Measurements from ENCODE around the gene ADCY6.
"Not testable (repeated sequence)": the region's sequence is repeated elsewhere in the genome, so short reads cannot be mapped to it uniquely, and the experiment has no call there.

The ADCY6 gene

GRCh38 chr12:48764521-48764920 lies 24.4 kb downstream of the ADCY6 start:
- no peak for DNase-seq (ENCODE audit: low read depth in 1 of 2, low spot score in 1 of 2)

DNA sequence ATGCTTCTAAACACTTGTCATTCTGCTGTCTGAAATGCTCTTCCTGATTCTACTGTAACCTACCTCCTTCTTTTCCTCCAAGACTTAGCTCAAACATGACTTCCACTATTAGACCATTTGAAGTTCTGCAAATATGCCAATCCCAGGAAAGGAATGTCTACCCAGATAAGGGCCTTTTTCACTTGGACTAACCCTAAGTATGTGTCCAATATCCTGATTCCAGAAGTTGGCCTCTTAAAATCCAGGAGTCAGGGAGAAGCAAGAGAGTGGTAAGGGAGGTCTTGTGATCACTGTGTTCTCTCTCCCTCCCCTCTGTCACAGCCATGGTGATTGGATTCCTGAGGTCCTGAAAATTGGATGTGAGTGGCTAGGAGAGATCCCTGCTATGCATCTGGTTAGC lies 30.2 kb downstream of the ADCY6 start:
- no peak for DNase-seq (ENCODE audit: low read depth in 1 of 2, low spot score in 1 of 2)

DNA sequence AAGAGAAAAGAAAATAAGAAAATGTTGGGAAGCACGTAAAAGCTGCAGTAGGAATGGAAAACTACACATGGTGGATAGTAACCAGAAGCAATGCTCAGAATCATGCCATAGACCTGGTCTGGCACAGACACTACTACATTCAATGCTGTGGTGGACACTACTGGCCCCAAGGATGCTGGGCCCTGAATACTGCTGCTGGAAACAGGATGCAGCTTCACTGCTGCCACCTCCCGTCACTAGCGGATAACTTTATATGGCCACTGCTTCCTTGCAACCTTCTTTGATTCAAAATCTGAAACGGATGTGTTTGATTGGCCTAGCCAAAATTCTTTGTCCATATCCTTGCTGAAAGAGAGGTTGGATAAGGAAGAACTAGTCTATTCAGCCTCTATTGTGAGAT lies 30.7 kb downstream of the ADCY6 start:
- DNase-seq (ENCODE audit: low read depth in 1 of 2, low spot score in 1 of 2) = no peak

DNA sequence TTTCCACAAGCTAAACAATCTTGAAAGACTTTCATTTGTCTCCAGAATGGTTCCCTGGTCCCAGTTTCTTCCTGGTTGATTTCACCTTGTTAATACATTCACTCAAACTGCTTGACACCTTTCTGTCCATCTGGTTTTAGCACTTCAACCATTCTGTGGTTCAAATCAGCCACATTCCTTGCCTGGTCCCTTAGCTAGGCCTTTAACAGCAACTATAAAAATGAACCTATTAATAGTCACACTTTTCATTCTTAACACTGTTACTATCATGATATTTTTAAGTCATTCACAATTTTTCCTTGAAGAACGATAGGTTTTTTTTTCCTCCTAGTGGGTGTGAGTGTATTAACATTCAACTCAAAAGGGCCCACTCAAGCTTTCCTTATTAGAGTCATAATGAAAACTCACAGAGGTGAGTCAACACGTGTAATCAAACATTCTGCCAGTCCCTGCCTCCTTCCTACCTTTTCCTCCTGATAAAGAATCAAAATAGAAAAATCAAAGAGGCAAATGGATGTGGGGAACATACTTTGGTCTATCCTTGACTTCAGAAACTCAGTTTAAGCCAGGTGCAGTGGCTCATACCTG lies 38.0 kb downstream of the ADCY6 start:
- DNase-seq (ENCODE audit: low read depth in 1 of 2, low spot score in 1 of 2) = no peak

GRCh38 chr12:48750215-48750614 lies 38.7 kb downstream of the ADCY6 start:
- DNase-seq (ENCODE audit: low read depth in 1 of 2, low spot score in 1 of 2) = no peak

DNA sequence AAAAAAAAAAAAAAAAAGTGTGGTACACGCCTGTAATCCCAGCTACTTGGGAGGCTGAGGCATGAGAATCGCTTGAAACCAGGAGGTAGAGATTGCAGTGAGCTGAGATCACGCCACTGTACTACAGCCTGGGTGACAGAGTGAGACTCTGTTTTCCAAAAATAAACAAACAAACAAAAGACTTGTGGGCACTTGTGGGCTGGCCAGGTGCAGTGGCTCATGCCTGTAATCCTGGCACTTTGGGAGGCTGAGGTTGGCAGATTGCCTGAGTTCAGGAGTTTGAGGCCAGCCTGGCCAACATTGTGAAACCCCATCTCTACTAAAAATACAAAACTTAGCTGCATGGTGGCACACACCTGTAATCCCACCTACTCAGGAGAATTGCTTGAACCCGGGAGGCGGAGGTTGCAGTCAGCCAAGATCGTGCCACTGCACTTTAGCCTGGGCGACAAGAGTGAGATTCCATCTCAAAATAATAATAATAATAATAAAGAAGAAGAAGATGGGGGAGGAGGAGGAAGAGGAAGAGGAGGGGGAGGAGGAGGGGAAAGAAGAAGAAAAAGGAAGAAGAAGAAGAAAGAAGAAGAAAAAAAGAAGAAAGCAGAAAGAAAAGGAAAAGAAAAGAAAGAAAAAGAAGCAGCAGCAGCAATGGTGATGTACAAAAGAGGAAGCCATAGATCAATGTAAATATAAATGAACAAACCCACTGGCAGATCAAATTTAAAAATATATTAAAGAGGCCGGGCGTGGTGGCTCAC lies 44.5 kb downstream of the ADCY6 start:
- no peak for DNase-seq (ENCODE audit: low read depth in 1 of 2, low spot score in 1 of 2)

DNA sequence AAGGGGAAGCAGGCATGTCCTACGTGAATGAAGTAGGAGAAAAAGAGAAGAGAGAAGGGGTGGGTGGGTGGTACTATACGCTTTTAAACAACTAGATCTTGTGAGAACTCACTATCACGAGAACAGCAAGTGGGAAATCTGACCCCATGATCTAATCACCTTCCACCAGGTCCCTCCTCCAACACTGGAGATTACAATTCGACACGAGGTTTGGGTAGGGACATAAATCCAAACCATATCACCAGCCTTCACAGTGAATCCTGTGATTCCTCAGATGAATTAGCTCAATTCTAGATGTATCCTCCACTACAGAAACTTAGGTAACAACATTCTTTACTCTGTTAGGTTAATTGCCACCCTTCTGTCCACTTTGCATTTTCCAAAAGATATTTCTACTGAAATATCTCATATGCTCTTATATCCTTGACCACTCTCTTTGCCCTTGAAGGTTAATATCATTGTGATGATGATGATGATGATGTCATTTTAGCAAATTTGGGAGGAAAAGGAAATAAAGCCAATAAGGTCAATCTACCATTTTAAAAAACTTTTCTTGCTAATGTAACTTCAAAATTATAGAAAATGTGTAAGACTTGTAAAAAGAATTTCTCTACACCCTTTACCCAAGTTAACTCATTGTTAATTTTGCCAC lies 49.1 kb downstream of the ADCY6 start:
- no peak for DNase-seq (ENCODE audit: low read depth in 1 of 2, low spot score in 1 of 2)

DNA sequence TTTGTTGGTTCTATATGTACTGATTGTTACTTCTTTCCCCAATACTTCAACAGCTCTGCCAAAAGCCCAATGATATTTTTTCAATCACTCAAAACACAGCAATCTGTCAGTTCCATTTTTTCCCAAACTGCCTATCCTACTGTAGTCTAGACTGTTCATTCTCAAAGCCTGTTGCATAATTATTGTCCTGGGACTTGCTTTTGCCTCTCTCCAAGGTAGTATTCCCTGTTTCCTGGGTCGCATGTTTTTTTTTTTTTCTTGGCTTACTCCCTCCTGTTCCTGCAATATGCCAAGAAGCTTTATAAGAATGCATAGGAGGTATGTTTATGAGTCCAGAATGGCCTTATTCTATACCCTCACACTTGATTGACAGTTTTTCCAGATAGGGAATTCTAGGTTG lies 52.4 kb downstream of the ADCY6 start:
- no peak for DNase-seq (ENCODE audit: low read depth in 1 of 2, low spot score in 1 of 2)

- no peak for DNase-seq (ENCODE audit: low read depth in 1 of 2, low spot score in 1 of 2)
These were observed 60.1 kb downstream of the ADCY6 start for GRCh38 chr12:48728807-48729206.

DNA sequence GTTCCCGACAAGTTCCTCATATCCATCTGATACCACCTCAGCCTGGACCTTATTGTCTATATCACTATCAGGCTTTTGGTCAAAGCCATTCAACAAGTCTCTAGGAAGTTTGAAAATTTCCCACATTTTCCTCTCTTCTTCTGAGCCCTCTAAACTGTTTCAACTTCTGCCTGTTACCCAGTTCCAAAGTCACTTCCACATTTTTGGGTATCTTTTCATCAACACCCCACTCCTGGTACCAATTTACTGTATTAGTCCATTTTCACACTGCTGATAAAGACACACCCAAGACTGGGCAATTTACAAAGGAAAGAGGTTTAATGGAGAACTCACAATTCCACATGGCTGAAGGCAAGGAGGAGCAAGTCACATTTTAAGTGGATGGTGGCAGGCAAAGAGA lies 68.2 kb downstream of the ADCY6 start:
- not testable (repeated sequence) for DNase-seq (ENCODE audit: low read depth in 1 of 2, low spot score in 1 of 2)

GRCh38 chr12:48720171-48720570 lies 68.7 kb downstream of the ADCY6 start:
- DNase-seq (ENCODE audit: low read depth in 1 of 2, low spot score in 1 of 2) = not testable (repeated sequence)

- not testable (repeated sequence) for DNase-seq (ENCODE audit: low read depth in 1 of 2, low spot score in 1 of 2)
These were observed 69.9 kb downstream of the ADCY6 start for GRCh38 chr12:48719002-48719401.

DNA sequence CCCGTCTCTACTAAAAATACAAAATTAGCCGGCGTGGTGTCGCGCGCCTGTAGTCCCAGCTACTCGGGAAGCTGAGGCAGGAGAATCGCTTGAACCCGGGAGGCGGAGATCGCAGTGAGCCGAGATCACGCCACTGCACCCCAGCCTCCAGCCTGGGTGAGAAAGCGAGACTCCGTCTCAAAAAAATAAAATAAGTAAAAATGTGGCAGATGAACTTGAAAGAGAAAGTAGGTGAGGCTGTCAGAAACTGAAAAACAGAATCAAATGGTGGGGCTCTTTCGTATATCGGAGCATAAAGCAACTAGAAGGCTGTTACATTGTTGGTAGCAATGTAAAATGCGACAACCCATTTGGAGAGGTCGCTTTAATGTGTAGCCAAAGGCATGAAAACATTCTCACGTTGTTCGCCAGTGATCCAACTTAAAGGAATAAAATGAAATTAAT lies 71.6 kb downstream of the ADCY6 start:
- no peak for DNase-seq (ENCODE audit: low read depth in 1 of 2, low spot score in 1 of 2)

DNA sequence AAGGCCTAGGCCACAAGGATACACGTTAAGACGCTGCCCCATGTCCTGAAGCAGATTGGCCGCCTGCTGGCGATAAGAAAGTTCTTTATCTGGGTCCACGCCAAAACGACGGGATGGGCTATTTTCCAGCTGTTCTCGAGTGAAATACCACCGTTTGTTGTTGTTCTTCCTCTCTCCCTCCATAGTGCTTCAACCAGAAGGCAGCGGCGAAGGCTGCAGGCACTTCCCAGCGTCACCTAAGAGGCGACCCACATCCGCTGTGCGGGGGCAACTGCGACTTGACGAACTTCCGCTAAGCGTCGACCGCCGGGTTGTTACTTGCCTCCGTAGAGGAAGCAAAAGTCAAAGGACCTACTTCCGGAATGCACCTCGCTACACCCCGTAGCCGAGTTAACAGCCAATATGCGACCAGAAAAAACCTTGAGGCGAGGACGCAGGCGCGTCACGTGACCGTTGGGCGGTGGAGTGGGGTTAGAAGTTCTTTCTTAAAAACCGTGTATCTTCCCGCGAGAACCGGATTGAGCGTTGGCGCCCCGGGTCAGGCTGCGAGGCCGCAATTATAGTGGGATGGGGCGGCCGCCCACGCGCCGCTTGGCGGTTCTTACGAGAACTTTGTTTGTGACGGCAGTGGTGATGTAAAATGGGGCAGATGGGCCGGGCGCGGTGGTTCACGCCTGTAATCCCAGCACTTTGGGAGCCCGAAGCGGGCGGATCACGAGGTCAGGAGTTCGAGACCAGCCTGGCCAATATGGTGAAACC lies 72.2 kb downstream of the ADCY6 start, which contains the start of gene CCNT1:
TSS of gene CCNT1 (minus strand) at position 215 of the 759 bp plus-strand sequence. CDS start at position 183, 32 bp downstream.
- DNase-seq (ENCODE audit: low read depth in 1 of 2, low spot score in 1 of 2) = peak; percentile 96

Measured in stimulated activated CD4-positive, alpha-beta T cell treated with anti-CD3 and anti-CD28 coated beads, Interleukin-15, amount 100 ng/mL, for 1 hour (primary cell).